Psoas muscle (tissue), 8 donors: ENCODE data around the gene CCDC106. TPM values are rescaled to one million over a fixed set of nuclear protein-coding genes. Genes with fewer than 3 reads are reported as not detected.

Experiments used
- ATAC-seq, 4 donors: fragments of 200-7000 bp; cut with Tn5 transposase; one replicate each; pipeline ENCODE4 v1.9.1; 2020; ENCODE audit warnings: moderate library complexity in 3 of 4, mild to moderate bottlenecking in 2 of 4
- DNase-seq, 2 donors: peaks; one replicate each; pipeline ENCODE4 v3.0.0-alpha.2; 2020
- H3K27ac ChIP-seq: fragments of 200-600 bp; one replicate; pipeline ENCODE4 v1.8.0; 2022
- H3K27me3 ChIP-seq, 3 donors: fragments of 200-600 bp in 1 of 3; one replicate each; pipeline versions ENCODE4 v1.6.1 to v1.8.0; 2013 to 2022; ENCODE audit warnings: low read length in 2 of 3, mild to moderate bottlenecking in 2 of 3, moderate library complexity in 1 of 3; ENCODE audit not compliant: insufficient read depth in 3 of 3
- H3K36me3 ChIP-seq, 2 donors: fragments of 200-600 bp in 1 of 2; one replicate each; pipeline versions ENCODE4 v1.6.1 to v1.8.0; 2013 to 2022; ENCODE audit warnings: low read depth in 1 of 2, mild to moderate bottlenecking in 1 of 2, moderate library complexity in 1 of 2; ENCODE audit not compliant: insufficient read depth in 1 of 2
- H3K4me1 ChIP-seq: fragments of 200-600 bp; one replicate; pipeline ENCODE4 v1.8.0; 2022
- H3K4me3 ChIP-seq: fragments of 200-600 bp; one replicate; pipeline ENCODE4 v1.8.0; 2022; ENCODE audit warnings: mild to moderate bottlenecking
- H3K9me3 ChIP-seq: fragments of 200-600 bp; one replicate; pipeline ENCODE4 v1.8.0; 2022
- CTCF ChIP-seq: fragments of 200-600 bp; IDR thresholded peaks from one replicate; pipeline ENCODE4 v1.8.0; 2022; ENCODE audit warnings: antibody characterized with exemption
- WGBS, 3 donors: extraction: QIAGEN DNeasy Blood & Tissue Kit; methylation state at CpG; one replicate each; pipeline versions ENCODE4 v1.1.6 to v1.1.7; 2013; 5-methylcytosine and 5-hydroxymethylcytosine counted together
- intact Hi-C, 2 donors: fragments of 100-400 bp; cut with DNase I; formaldehyde crosslinking; loops; one replicate each; pipeline versions ENCODE4 v1.11.0 to v1.14.2; 2022
- polyA plus RNA-seq, 3 donors: library from polyadenylated mRNA; stranded (reverse); fragments of 200-250 nt; gene quantifications; one replicate each; pipeline ENCODE4 v1.2.3, GENCODE V29; 2013
- total RNA-seq, 4 donors: library from RNA; stranded (reverse); fragmentation: NEBNext Ultra II Directional in 2 of 4; extraction: Animal tissue kit (Norgen Biotek cat#: 25700) in 2 of 4; gene quantifications; one replicate each; pipeline versions ENCODE4 v1.2.1 to v1.2.4, GENCODE V29; 2021 to 2023
- donor health status: healthy with polysubstance abuse.
- donor health status: DM: no; HTN: no; CAD: no; lungs with moderate emphysema.
- donor health status: Bipolar disorder and iron deficiency.
- donor health status: healthy.
- donor health status: DM: yes; HTN: yes; CAD: no.
- donor health status: DM: no; HTN: no; CAD: no.
- donor health status: DM: no; HTN: no; CAD: no.
- donor health status: DM: yes; HTN: yes; CAD: no.

Gene CCDC106
- total and polyA plus RNA-seq, 7 donors: 4.4 to 12.0 (median 10.0) TPM

- intact Hi-C loops: loop anchor here in 1 of 2 donors (10.0 kb wide), 2 partner anchors 238 to 488 kb away; partner anchors contain the start of genes RPL28 and TMEM238
- H3K27ac ChIP-seq: peak overlapping the region; percentile 90
- no peaks in the 10 kb centered on the region for H3K27me3 ChIP-seq
- H3K4me3 ChIP-seq: no peak overlapping the region
- no peak for ATAC-seq
- WGBS, 3 donors: 71 to 84% (median 78%) methylated on average over 36 to 40 of the region's 40 CpGs
- H3K9me3 ChIP-seq: no peaks in the 10 kb centered on the region
- DNase-seq: peak in 1 of 2 donors; percentile 66
- H3K36me3 ChIP-seq: peaks cover 4 to 16% of the 10 kb centered on the region in 2 donors
- H3K4me1 ChIP-seq: peaks cover 40% of the 10 kb centered on the region
- TF ChIP-seq CTCF: no peak
These were observed 25.6 kb upstream of the CCDC106 start for GRCh38 chr19:55622242-55622969.

- no peak for ATAC-seq
- peak overlapping the region; percentile 90 for H3K27ac ChIP-seq
- peak overlapping the region; percentile 65 for H3K4me3 ChIP-seq
- no peak for DNase-seq
- H3K4me1 ChIP-seq: peaks cover 40% of the 10 kb centered on the region
- H3K36me3 ChIP-seq: peaks cover 4 to 10% of the 10 kb centered on the region in 2 donors
- WGBS, 3 donors: 63 to 92% (median 67%) methylated on average over 7 of the region's 7 CpGs
- no peaks in the 10 kb centered on the region for H3K9me3 ChIP-seq
- intact Hi-C loops: loop anchor here in 1 of 2 donors (10.0 kb wide), 2 partner anchors 238 to 488 kb away; partner anchors contain the start of genes RPL28 and TMEM238
- H3K27me3 ChIP-seq: no peaks in the 10 kb centered on the region
- no peak for TF ChIP-seq CTCF
These were observed 24.9 kb upstream of the CCDC106 start for GRCh38 chr19:55623130-55623529.

GRCh38 chr19:55623561-55623960 lies 24.5 kb upstream of the CCDC106 start:
- WGBS, 3 donors: 22 to 29% (median 26%) methylated on average over 7 of the region's 7 CpGs
- no peaks in the 10 kb centered on the region for H3K27me3 ChIP-seq
- no peaks in the 10 kb centered on the region for H3K9me3 ChIP-seq
- peak overlapping the region; percentile 90 for H3K27ac ChIP-seq
- TF ChIP-seq CTCF: no peak
- peaks cover 40% of the 10 kb centered on the region for H3K4me1 ChIP-seq
- intact Hi-C loops: loop anchor here in 1 of 2 donors (10.0 kb wide), 2 partner anchors 239 to 489 kb away; partner anchors contain the start of genes RPL28 and TMEM238
- peaks cover 4 to 10% of the 10 kb centered on the region in 2 donors for H3K36me3 ChIP-seq
- H3K4me3 ChIP-seq: peak overlapping the region; percentile 65
- DNase-seq (no peak), ATAC-seq (peak in 3 of 4 donors; percentile 7 to 40 (median 18))

- peaks cover 37% of the 10 kb centered on the region for H3K4me1 ChIP-seq
- ATAC-seq (peak; percentile 84 to 90 (median 88)), DNase-seq (peak; percentile 93 to 97)
- H3K9me3 ChIP-seq: no peaks in the 10 kb centered on the region
- H3K27me3 ChIP-seq: no peaks in the 10 kb centered on the region
- WGBS, 3 donors: 0 to 1% (median 0%) methylated on average over 45 to 56 of the region's 56 CpGs
- H3K27ac ChIP-seq: peak within 1 kb of the TSS; percentile 90
- peaks cover 4 to 10% of the 10 kb centered on the region in 2 donors for H3K36me3 ChIP-seq
- H3K4me3 ChIP-seq: peak within 1 kb of the TSS; percentile 65
- TF ChIP-seq CTCF: no peak
- intact Hi-C loops: loop anchor here in 1 of 2 donors (10.0 kb wide), 2 partner anchors 240 to 490 kb away; partner anchors contain the start of genes RPL28 and TMEM238
These were observed 23.7 kb upstream of the CCDC106 start, which contains the start of gene ZNF784 for GRCh38 chr19:55624109-55625003. TSS of gene ZNF784 (minus strand) at chr19:55624566. CDS start at chr19:55624561, 5 bp downstream.
